Smooth muscle cell (in vitro differentiated cells): ENCODE measurements around the gene DSCAM. TPM values are rescaled to one million over a fixed set of nuclear protein-coding genes. Genes with fewer than 3 reads are reported as not detected.

ENCODE experiments used
- DNase-seq: peaks from one replicate; lab custom pipeline; 2025; ENCODE audit not compliant: unreplicated experiment; lab: John Stamatoyannopoulos, UW
- H2AFZ ChIP-seq: fragments of 200-600 bp; sonication (generic); 2 replicates; pipeline ENCODE4 v1.6.0; 2016; ENCODE audit warnings: antibody characterized with exemption, low read depth, mild to moderate bottlenecking
- H3F3A ChIP-seq: fragments of 200-600 bp; sonication (generic); 2 replicates; pipeline ENCODE4 v1.6.0; 2017; ENCODE audit warnings: antibody characterized with exemption, low read depth
- H3K27ac ChIP-seq: fragments of 200-600 bp; sonication (generic); 2 replicates; pipeline ENCODE4 v1.5.1; 2016; ENCODE audit warnings: low read depth, mild to moderate bottlenecking
- H3K27me3 ChIP-seq: fragments of 200-600 bp; sonication (generic); 2 replicates; pipeline ENCODE4 v1.6.1; 2016; ENCODE audit warnings: low read depth, mild to moderate bottlenecking
- H3K36me3 ChIP-seq: fragments of 200-600 bp; sonication (generic); 2 replicates; pipeline ENCODE4 v1.5.1; 2016; ENCODE audit warnings: low read depth
- H3K4me1 ChIP-seq: fragments of 200-600 bp; sonication (generic); 2 replicates; pipeline ENCODE4 v1.5.1; 2016; ENCODE audit warnings: low read depth
- H3K4me2 ChIP-seq: fragments of 200-600 bp; sonication (generic); 2 replicates; pipeline ENCODE4 v1.6.0; 2016; ENCODE audit warnings: mild to moderate bottlenecking
- H3K4me3 ChIP-seq: fragments of 200-600 bp; sonication (generic); 2 replicates; pipeline ENCODE4 v1.5.1; 2016; ENCODE audit warnings: mild to moderate bottlenecking
- H3K79me2 ChIP-seq: fragments of 200-600 bp; sonication (generic); 2 replicates; pipeline ENCODE4 v1.6.0; 2016; ENCODE audit warnings: low read depth, mild to moderate bottlenecking
- H3K9ac ChIP-seq: fragments of 200-600 bp; sonication (generic); 2 replicates; pipeline ENCODE4 v1.6.0; 2016; ENCODE audit warnings: low read depth
- H3K9me3 ChIP-seq: fragments of 200-600 bp; sonication (generic); replicated peaks from 2 replicates; pipeline ENCODE4 v1.5.1; 2016; ENCODE audit warnings: low read depth
- H4K20me1 ChIP-seq: fragments of 200-600 bp; sonication (generic); 2 replicates; pipeline ENCODE4 v1.6.0; 2016; ENCODE audit warnings: low read depth
- WGBS: methylation state at CpG from one replicate; pipeline ENCODE4 v1.1.7; 2016; ENCODE audit warnings: low lambda C conversion rate; 5-methylcytosine and 5-hydroxymethylcytosine counted together
- polyA plus RNA-seq: library from polyadenylated mRNA; unstranded; fragments of >200 nt; fragmentation: Nextera tagmentation; extraction: Ambion mirVana; gene quantifications from 2 replicates; pipeline ENCODE4 v1.2.1, GENCODE V29; 2016
- total RNA-seq: library from RNA; depleted of rRNA; stranded (reverse); fragments of >200 nt; gene quantifications from 2 replicates; pipeline ENCODE4 v1.2.3, GENCODE V29; 2014
- TF ChIP-seq, protein P1 (sequence below): fragments of 200-600 bp; sonication (generic); IDR thresholded peaks from 2 replicates; pipeline ENCODE4 v1.5.1; 2017; ENCODE audit warnings: borderline replicate concordance, mild to moderate bottlenecking, antibody characterized with exemption; ENCODE audit not compliant: insufficient read depth, poor library complexity, severe bottlenecking

DSCAM gene
- total and polyA plus RNA-seq, 2 experiments from 2014 or later: not detected

- no peaks in the 10 kb centered on the region for H3K79me2 ChIP-seq
- H3K4me3 ChIP-seq: no peak overlapping the region
- H2AFZ ChIP-seq: no peak overlapping the region
- 90% methylated on average over 6 of the region's 6 CpGs for WGBS
- H3F3A ChIP-seq: no peaks in the 10 kb centered on the region
- TF ChIP-seq, protein P1, sequence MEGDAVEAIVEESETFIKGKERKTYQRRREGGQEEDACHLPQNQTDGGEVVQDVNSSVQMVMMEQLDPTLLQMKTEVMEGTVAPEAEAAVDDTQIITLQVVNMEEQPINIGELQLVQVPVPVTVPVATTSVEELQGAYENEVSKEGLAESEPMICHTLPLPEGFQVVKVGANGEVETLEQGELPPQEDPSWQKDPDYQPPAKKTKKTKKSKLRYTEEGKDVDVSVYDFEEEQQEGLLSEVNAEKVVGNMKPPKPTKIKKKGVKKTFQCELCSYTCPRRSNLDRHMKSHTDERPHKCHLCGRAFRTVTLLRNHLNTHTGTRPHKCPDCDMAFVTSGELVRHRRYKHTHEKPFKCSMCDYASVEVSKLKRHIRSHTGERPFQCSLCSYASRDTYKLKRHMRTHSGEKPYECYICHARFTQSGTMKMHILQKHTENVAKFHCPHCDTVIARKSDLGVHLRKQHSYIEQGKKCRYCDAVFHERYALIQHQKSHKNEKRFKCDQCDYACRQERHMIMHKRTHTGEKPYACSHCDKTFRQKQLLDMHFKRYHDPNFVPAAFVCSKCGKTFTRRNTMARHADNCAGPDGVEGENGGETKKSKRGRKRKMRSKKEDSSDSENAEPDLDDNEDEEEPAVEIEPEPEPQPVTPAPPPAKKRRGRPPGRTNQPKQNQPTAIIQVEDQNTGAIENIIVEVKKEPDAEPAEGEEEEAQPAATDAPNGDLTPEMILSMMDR: no peak
- H3K36me3 ChIP-seq: no peaks in the 10 kb centered on the region
- H4K20me1 ChIP-seq: no peaks in the 10 kb centered on the region
- H3K9ac ChIP-seq: no peak overlapping the region
- no peaks in the 10 kb centered on the region for H3K4me1 ChIP-seq
- DNase-seq: no peak
- no peaks in the 10 kb centered on the region for H3K9me3 ChIP-seq
- no peak overlapping the region for H3K4me2 ChIP-seq
- H3K27ac ChIP-seq: no peak overlapping the region
- no peaks in the 10 kb centered on the region for H3K27me3 ChIP-seq
Observed at GRCh38 chr21:40833184-40833583, 13.8 kb downstream of the DSCAM start.

DNA sequence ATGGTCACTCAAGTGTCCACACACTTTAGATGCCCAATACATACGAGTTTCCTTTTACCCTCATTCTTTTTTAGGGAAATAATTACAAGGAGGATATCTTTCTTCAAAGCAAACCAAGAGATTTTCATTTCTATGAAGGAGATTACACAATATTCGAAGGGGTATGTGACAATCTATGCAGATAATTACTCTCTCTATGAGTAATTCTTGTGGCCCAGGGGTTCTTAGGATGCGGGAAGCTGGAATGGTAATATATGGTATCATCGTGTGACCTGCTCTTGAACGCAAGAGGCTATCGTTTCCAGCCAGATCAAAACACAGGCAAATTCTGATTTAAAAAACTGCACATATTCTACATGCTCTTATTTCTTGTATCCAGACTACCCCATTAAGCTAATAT is 14.6 kb downstream of the DSCAM start:
- no peak overlapping the region for H3K4me2 ChIP-seq
- H3K9me3 ChIP-seq: no peaks in the 10 kb centered on the region
- H3K27ac ChIP-seq: no peak overlapping the region
- TF ChIP-seq, protein P1: no peak
- no peak overlapping the region for H3K9ac ChIP-seq
- no peaks in the 10 kb centered on the region for H3K4me1 ChIP-seq
- no peak overlapping the region for H2AFZ ChIP-seq
- H3K79me2 ChIP-seq: no peaks in the 10 kb centered on the region
- WGBS: 85% methylated on average over 6 of the region's 6 CpGs
- DNase-seq: no peak
- H3K27me3 ChIP-seq: no peaks in the 10 kb centered on the region
- no peak overlapping the region for H3K4me3 ChIP-seq
- no peaks in the 10 kb centered on the region for H4K20me1 ChIP-seq
- no peaks in the 10 kb centered on the region for H3F3A ChIP-seq
- H3K36me3 ChIP-seq: no peaks in the 10 kb centered on the region

GRCh38 chr21:40830836-40831235 is 16.1 kb downstream of the DSCAM start:
- no peaks in the 10 kb centered on the region for H3K36me3 ChIP-seq
- no peak for DNase-seq
- WGBS: 74% methylated on average over 4 of the region's 4 CpGs
- no peak overlapping the region for H3K4me2 ChIP-seq
- TF ChIP-seq, protein P1: no peak
- H3K9ac ChIP-seq: no peak overlapping the region
- H2AFZ ChIP-seq: no peak overlapping the region
- no peaks in the 10 kb centered on the region for H3F3A ChIP-seq
- H3K27ac ChIP-seq: no peak overlapping the region
- no peaks in the 10 kb centered on the region for H3K9me3 ChIP-seq
- no peaks in the 10 kb centered on the region for H4K20me1 ChIP-seq
- no peak overlapping the region for H3K4me3 ChIP-seq
- no peaks in the 10 kb centered on the region for H3K27me3 ChIP-seq
- no peaks in the 10 kb centered on the region for H3K4me1 ChIP-seq
- no peaks in the 10 kb centered on the region for H3K79me2 ChIP-seq

- no peaks in the 10 kb centered on the region for H3K4me1 ChIP-seq
- no peaks in the 10 kb centered on the region for H3K27me3 ChIP-seq
- 84% methylated on average over 2 of the region's 2 CpGs for WGBS
- no peaks in the 10 kb centered on the region for H3F3A ChIP-seq
- H3K4me3 ChIP-seq: no peak overlapping the region
- no peak overlapping the region for H3K9ac ChIP-seq
- no peaks in the 10 kb centered on the region for H3K36me3 ChIP-seq
- H3K9me3 ChIP-seq: no peaks in the 10 kb centered on the region
- H4K20me1 ChIP-seq: no peaks in the 10 kb centered on the region
- no peak overlapping the region for H3K4me2 ChIP-seq
- H3K79me2 ChIP-seq: no peaks in the 10 kb centered on the region
- TF ChIP-seq, protein P1: no peak
- no peak for DNase-seq
- H3K27ac ChIP-seq: no peak overlapping the region
- H2AFZ ChIP-seq: no peak overlapping the region
Observed at GRCh38 chr21:40829791-40830190, 17.2 kb downstream of the DSCAM start.
